HuH-7 (cell line): ENCODE results near the gene TSKU.
"Not testable (repeated sequence)": the region's sequence is repeated elsewhere in the genome, so short reads cannot be mapped to it uniquely, and the experiment has no call there.

ENCODE experiments used
- DNase-seq: peaks from one replicate; pipeline ENCODE4 v3.0.0; 2011; ENCODE audit warnings: low spot score

TSKU gene

GRCh38 chr11:76801736-76802135 lies 18.6 kb downstream of the TSKU start:
- peak; percentile 51 for DNase-seq

- no peak for DNase-seq
These were observed 19.0 kb downstream of the TSKU start for GRCh38 chr11:76802151-76802550.

DNA sequence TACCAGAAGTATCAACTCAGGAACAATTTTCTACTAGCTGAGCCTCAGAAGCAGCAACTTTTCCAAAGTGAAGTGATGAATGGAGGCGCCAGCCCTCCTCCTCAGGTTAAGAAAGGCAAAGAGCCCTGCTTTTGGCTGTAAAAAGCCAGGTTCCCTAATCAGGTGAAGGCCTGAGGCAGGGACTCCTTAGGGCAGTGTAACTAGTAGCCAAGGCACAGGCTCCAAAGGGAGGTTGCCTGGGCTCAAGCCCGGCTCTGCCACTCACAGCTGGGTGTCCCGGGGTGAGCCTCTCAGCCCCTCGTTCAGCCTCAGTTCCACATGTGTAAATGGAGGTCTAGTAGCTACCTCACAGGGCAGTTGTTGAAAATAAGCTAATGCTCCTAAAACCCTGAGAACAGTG lies 19.5 kb downstream of the TSKU start:
- DNase-seq = no peak

DNA sequence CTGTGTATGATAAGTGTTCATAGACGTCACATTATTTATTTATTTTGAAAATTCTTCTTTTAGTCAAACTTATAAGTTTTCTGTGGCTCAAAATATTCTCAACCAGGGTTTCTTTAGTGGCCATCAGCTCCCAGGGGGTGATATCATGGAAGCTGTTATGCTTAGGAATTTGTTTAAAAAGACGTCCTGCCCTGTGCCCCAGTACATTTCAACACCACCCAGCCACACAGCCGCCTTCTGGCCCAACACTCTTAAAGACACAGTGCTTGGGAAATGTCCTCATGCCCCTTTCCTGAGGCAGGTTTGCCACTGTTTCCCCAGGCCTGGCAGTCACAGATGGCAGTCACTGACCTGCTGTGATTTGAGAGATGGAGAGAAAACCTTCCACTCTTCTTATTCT lies 19.9 kb downstream of the TSKU start:
- no peak for DNase-seq

DNA sequence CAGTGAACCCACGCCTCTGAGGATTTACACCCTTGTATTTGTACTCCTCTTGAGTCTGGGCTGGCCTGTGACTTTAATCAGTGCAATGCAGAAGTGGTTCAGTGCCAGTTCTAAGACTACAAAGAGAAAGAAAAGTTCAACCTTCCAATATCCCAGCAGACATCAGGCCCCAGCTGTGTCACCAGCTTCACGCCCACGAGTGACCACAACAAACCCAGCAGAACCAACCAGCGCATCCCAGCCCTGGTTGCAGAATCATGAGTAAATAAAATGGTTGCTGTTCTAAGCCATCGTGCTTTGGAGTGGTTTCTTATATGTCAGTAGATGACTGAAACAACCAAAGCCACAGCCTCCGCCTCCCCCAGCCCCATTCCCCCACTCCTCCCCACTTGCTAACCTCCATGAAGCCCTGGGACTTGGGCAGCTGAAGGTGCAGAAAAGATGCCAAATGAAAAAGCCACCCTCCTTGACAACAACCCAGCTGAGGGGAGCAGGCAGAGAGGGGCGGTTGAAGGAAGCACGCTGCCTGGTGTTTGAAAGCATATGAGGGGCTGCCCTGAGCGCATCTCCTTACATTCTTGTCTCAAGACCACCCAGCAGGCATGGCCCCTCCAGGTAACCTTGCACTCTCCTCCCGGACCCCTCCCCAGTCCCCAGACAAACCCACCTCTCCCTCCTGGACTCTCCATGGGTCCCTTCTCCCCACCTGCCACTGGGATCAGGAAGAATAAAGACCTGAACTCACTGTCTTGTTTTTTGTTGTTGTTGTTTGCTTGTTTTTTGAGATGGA lies 20.9 kb downstream of the TSKU start:
- DNase-seq = no peak

DNA sequence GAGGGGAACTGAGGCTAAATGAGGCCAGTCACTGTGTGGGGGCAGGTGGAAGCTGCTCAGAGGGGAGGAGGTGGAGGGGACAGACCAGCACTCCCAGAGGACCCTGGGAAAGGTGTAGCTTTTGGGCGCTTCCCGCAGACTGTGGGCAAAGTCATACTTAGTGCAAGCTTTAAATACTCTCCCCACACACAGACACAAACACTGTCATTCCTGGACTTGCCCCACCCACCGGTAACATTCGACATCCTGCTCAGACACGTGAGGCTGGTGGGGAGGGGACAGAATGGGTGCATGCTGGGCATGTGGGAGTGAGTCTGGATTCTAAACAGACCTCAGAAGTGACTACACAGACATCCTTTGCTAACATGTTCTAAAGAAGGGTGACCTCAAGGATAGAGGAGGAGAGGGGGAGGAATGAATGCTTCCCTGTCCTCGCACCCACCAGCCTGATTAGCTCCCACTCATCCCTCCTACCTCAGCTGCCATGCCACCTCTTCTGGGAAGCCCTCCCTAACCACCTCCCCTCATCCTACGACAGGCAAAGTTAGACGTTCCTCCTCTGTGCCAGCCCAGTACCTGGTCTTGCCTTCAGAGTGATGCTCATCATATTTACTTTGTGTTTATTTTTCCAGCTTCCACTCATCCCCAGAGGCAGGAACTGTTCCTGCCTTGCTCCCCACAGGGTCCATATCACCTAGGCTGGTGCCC lies 22.2 kb downstream of the TSKU start:
- DNase-seq = no peak

- DNase-seq = no peak
These were observed 23.0 kb downstream of the TSKU start for GRCh38 chr11:76806131-76806530.

DNA sequence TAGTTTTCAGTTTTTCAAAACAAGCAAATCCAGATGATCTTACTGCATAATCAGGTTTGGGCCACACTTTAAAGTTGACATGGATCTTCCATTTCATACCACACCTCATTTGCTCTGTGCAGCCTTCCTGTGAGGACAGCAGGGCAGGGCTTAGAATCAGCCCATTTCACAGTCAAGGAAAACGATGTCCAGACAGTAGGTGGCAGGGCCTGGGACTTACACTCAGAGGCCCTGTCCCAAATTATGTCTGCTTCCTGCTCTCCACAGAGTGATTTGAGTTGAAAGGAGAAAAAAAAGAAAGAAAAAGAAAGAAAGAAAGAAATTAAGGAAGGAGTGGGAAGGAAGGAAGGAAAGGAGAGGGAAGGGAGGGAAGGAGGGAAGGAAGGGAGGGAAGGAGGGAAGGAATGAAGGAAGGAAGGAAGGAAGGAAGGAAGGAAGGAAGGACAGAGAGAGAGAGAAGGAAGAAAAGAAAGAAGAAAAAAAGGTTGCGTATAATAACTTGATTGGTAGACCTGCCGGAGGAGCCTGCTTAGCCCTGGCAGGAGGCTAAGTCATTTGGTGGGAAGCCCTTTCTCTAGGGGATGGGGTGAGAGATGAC lies 23.6 kb downstream of the TSKU start:
- no peak for DNase-seq

- peak; percentile 68 for DNase-seq
These were observed 24.2 kb downstream of the TSKU start for GRCh38 chr11:76807206-76807875.

- no peak for DNase-seq
These were observed 25.0 kb downstream of the TSKU start for GRCh38 chr11:76808171-76808570.

- no peak for DNase-seq
These were observed 25.8 kb downstream of the TSKU start for GRCh38 chr11:76808996-76809395.

DNA sequence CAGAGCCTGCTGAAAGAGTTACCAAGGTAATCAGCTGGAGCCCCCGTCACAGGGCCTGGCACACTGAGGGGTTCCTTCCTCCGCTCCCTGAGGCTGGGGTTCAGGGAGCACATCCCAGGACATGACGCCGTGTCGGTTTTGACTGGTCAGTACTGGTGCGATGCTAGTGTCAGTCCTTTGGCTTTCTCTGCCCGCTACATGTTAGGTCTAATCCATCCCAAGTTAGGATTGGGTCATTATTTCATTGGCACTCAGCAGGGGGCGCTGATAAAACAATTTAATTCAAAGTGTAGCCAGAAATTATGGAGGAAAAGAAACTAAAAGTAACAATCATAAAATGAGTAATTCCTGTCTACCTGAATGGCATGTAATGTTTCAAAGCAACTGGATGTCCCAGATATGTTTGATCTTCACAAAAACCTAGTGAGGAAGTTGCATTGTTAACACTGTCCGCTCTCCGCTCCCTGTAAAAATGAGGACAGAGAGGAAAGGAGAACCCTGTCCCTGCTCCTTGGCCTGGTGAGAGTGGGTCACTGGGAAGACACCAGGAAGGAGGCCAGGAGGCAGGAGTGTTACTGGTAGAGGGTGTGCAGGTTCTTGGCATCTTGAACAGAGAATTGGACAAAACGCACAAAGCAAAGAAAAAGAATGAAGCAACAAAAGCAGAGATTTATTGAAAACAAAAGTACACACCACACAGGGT lies 27.1 kb downstream of the TSKU start:
- no peak for DNase-seq

DNA sequence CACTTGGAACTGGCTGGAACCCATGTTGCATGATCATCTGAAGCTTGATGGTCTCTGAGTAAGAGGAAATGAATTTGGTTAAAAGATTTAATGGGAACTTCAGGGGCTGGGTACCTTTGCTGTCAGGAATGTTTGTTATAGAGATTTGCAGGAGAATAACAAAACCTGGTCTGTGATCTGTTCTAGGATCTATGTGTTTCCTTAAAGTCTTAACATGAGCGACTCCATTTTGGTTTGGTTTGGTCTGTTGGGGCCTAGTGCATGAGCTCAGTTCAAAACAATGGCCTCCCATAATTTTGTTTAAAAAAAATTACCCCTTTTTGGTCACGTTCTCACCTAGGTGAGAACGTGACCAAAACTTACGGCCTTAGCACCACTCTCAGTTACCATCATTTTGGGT lies 28.1 kb downstream of the TSKU start:
- no peak for DNase-seq

DNA sequence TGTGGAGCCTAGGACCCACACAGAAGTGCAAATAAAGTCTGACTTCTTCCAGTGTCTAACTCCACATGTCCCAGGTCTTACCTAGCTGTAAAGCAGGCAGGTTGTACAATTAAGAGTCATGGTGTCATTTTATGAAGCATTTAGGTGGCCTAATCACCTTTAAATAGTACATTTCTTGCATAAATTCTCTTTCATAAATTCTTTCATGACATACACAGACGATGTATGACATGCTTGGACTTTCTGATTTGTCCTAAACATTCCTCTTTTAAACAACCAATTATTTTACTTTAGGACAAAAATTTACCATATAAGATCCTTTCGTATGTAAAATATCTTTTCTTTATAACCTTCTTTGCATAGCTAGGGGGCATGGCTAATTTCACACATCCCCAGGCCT lies 31.3 kb downstream of the TSKU start:
- no peak for DNase-seq

DNA sequence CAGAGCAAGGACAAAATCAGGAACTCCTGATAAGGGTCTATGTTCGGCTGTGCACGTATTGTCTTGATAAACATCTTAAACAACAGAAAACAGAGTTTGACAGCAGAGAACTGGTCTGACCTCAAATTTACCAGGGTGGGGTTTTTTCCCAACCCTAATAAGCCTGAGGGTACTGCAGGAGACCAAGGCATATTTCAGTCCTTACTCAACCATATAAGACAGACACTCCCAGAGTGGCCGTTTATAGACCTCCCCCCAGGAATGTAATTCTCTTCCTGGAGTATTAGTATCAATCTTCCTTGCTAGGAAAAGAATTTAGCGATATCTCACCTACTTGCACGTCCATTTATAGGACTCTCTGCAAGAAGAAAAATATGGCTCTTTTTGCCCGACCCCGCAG lies 32.5 kb downstream of the TSKU start:
- not testable (repeated sequence) for DNase-seq

- DNase-seq = no peak
These were observed 37.0 kb downstream of the TSKU start for GRCh38 chr11:76820184-76820566.

GRCh38 chr11:76821396-76821795 lies 38.2 kb downstream of the TSKU start:
- DNase-seq = not testable (repeated sequence)

- no peak for DNase-seq
These were observed 39.2 kb downstream of the TSKU start for GRCh38 chr11:76822406-76822805.

- no peak for DNase-seq
These were observed 40.4 kb downstream of the TSKU start for GRCh38 chr11:76823481-76824028.

DNA sequence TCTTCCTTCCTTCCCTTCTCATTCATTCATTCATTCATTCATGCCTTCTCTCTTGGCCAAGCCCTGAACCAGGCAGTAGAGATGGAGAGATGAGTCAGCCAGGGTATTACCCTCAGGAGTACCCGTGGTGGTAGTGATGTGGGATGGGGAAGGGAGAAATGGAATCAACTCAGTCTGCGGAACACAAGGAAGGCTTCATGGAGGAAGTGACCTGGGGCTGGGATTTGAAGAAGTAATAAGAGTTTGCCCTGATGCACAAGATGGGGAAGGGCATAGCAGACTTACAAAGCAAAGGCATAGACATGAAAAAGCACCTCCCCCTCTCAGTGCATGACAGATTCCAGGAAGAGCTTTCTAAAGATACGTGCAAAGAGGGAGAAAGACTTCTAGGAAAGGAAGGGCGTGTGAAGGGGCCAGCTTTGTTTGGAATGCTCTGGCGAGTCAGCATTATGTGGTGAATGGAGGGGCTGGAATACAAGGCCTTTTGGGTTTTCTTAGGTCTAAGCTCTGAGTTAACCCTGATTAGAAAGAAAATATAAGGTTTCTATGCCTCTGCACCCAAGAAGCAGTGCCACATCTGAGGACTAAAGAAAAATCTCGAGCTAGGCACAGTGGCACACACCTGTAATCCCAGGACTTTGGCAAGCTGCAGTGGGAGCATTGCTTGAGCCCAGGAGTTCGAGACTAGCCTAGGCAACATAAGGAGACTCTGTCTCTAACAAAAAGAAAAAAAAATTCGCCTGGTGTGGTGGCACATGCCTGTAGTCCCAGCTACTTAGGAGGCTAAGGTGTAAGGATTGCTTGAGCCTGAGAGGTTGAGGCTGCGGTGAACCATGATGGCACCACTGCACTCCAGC lies 41.2 kb downstream of the TSKU start:
- DNase-seq = no peak
